Measurements from ENCODE around the gene SETX. TPM values are rescaled to one million over a fixed set of nuclear protein-coding genes. Genes with fewer than 3 reads are reported as not detected.

Gene SETX
- total RNA-seq, 3 donors from 2014 or later: 56.2 to 83.6 (median 80.3) TPM

- DNase-seq (ENCODE audit: low spot score in 2 of 2): no peak
- Histone ChIP-seq H3K27me3 (peaks cover 0 to 65% of the 10 kb centered on the region in 2 donors), H3K36me3 (no peaks in the 10 kb centered on the region), H3K9me3 (no peaks in the 10 kb centered on the region), H3K27ac (no peak overlapping the region), H3K4me3 (no peak overlapping the region), H3K4me1 (no peaks in the 10 kb centered on the region)
- no peak for TF ChIP-seq CTCF (IDR thresholded peaks at IDR 0.05)
- TF ChIP-seq POLR2A (IDR thresholded peaks at IDR 0.05): no peak
- TF ChIP-seq POLR2AphosphoS5 (IDR thresholded peaks at IDR 0.05): no peak
- intact Hi-C loops (cut with DNase I; ENCODE audit: low total_unique reads): no loop called here
Measured at GRCh38 chr9:132234535-132234934, 120.3 kb downstream of the SETX start.

- peaks cover 0 to 72% of the 10 kb centered on the region in 2 donors for H3K27me3 ChIP-seq
- no peaks in the 10 kb centered on the region for H3K9me3 ChIP-seq
- no peak for TF ChIP-seq POLR2AphosphoS5 (IDR thresholded peaks at IDR 0.05)
- DNase-seq (ENCODE audit: low spot score in 2 of 2): no peak
- H3K27ac ChIP-seq: no peak overlapping the region
- H3K36me3 ChIP-seq: no peaks in the 10 kb centered on the region
- H3K4me3 ChIP-seq: no peak overlapping the region
- intact Hi-C loops (cut with DNase I; ENCODE audit: low total_unique reads): no loop called here
- no peaks in the 10 kb centered on the region for H3K4me1 ChIP-seq
Measured at GRCh38 chr9:132233138-132233537, 121.6 kb downstream of the SETX start.

- no peak overlapping the region for H3K27ac ChIP-seq
- H3K4me1 ChIP-seq: no peaks in the 10 kb centered on the region
- H3K27me3 ChIP-seq: peaks cover 0 to 72% of the 10 kb centered on the region in 2 donors
- no peak for TF ChIP-seq POLR2AphosphoS5 (IDR thresholded peaks at IDR 0.05)
- TF ChIP-seq CTCF (IDR thresholded peaks at IDR 0.05): no peak
- TF ChIP-seq POLR2A (IDR thresholded peaks at IDR 0.05): no peak
- H3K4me3 ChIP-seq: no peak overlapping the region
- DNase-seq (ENCODE audit: low spot score in 2 of 2): no peak
- intact Hi-C loops (cut with DNase I; ENCODE audit: low total_unique reads): no loop called here
- no peaks in the 10 kb centered on the region for H3K9me3 ChIP-seq
- H3K36me3 ChIP-seq: no peaks in the 10 kb centered on the region
Measured at GRCh38 chr9:132232522-132232921, 122.3 kb downstream of the SETX start.

GRCh38 chr9:132231019-132231701 lies 123.6 kb downstream of the SETX start:
- Histone ChIP-seq H3K27me3 (peaks cover 0 to 71% of the 10 kb centered on the region in 2 donors), H3K4me1 (no peaks in the 10 kb centered on the region), H3K4me3 (no peak overlapping the region), H3K36me3 (no peaks in the 10 kb centered on the region), H3K9me3 (no peaks in the 10 kb centered on the region), H3K27ac (no peak overlapping the region)
- no peak for TF ChIP-seq POLR2AphosphoS5 (IDR thresholded peaks at IDR 0.05)
- no peak for TF ChIP-seq CTCF (IDR thresholded peaks at IDR 0.05)
- no peak for TF ChIP-seq POLR2A (IDR thresholded peaks at IDR 0.05)
- no peak for DNase-seq (ENCODE audit: low spot score in 2 of 2)
- intact Hi-C loops (cut with DNase I; ENCODE audit: low total_unique reads): no loop called here

- intact Hi-C loops (cut with DNase I; ENCODE audit: low total_unique reads): no loop called here
- Histone ChIP-seq H3K4me1 (no peaks in the 10 kb centered on the region), H3K27ac (no peak overlapping the region), H3K27me3 (peaks cover 0 to 66% of the 10 kb centered on the region in 2 donors), H3K9me3 (no peaks in the 10 kb centered on the region), H3K4me3 (no peak overlapping the region), H3K36me3 (no peaks in the 10 kb centered on the region)
- no peak for DNase-seq (ENCODE audit: low spot score in 2 of 2)
- TF ChIP-seq CTCF (IDR thresholded peaks at IDR 0.05): no peak
- TF ChIP-seq POLR2AphosphoS5 (IDR thresholded peaks at IDR 0.05): no peak
- TF ChIP-seq POLR2A (IDR thresholded peaks at IDR 0.05): no peak
Measured at GRCh38 chr9:132230605-132231004, 124.2 kb downstream of the SETX start.

All from breast epithelium (tissue), 4 donors.